ENCODE results near the gene NOB1. TPM values are rescaled to one million over a fixed set of nuclear protein-coding genes. Genes with fewer than 3 reads are reported as not detected.

Gene NOB1
- total and polyA plus RNA-seq, 2 experiments from 2014 or later = 41.4 to 56.6 TPM

DNA sequence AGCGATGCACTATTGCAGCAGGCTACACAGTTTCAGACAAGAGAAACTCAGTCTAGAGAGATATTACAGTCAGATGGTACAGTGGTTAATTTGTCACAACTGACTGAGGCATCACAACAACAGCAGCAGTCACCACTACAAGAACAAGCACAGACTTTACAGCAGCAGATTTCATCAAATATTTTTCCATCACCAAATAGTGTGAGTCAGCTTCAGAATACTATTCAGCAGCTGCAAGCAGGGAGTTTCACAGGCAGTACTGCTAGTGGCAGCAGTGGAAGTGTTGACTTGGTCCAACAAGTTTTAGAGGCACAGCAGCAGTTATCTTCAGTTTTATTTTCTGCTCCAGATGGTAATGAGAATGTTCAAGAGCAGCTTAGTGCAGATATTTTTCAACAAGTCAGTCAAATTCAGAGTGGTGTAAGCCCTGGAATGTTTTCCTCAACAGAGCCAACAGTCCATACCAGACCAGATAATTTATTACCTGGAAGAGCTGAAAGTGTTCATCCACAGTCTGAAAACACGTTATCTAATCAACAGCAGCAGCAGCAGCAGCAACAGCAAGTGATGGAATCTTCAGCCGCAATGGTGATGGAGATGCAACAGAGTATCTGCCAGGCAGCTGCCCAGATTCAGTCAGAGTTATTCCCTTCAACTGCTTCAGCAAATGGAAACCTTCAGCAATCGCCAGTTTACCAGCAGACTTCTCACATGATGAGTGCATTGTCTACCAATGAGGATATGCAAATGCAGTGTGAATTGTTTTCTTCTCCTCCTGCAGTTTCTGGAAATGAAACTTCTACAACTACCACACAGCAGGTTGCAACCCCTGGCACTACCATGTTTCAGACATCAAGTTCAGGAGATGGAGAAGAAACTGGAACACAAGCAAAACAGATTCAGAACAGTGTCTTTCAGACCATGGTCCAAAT is 62.5 kb downstream of the NOB1 start:
- no peaks in the 10 kb centered on the region for H3K4me1 Mint-ChIP-seq
- Histone ChIP-seq H3F3A (replicated peaks; ENCODE audit: low read depth) (no peaks in the 10 kb centered on the region), H3K79me2 (replicated peaks; ENCODE audit: insufficient read depth) (no peaks in the 10 kb centered on the region), H4K20me1 (replicated peaks; ENCODE audit: insufficient read depth) (no peaks in the 10 kb centered on the region), H3K4me2 (no peak overlapping the region), H3K4me3 (no peak overlapping the region), H3K27ac (ENCODE audit: low read depth) (no peak overlapping the region), H3K36me3 (ENCODE audit: insufficient read depth) (peaks cover 13% of the 10 kb centered on the region; the same call in 1 of the 2 replicates), H3K27me3 (ENCODE audit: insufficient read depth) (no peaks in the 10 kb centered on the region), H3K9me2 (ENCODE audit: insufficient read depth) (no peaks in the 10 kb centered on the region), H3K4me1 (ENCODE audit: insufficient read depth) (no peaks in the 10 kb centered on the region), H2AFZ (no peak overlapping the region)
- DNase-seq (ENCODE audit: low spot score) = no peak
- no peak overlapping the region for H3K27ac Mint-ChIP-seq
- ATAC-seq = no peak
- no peak overlapping the region for H3K4me3 Mint-ChIP-seq
- H3K27me3 Mint-ChIP-seq (ENCODE audit: insufficient read depth, low read depth, poor library complexity) = no peaks in the 10 kb centered on the region
- H3K9me3 Mint-ChIP-seq = no peaks in the 10 kb centered on the region
- TF ChIP-seq ZNF331 (CRISPR knock-in tag; IDR thresholded peaks at IDR 0.05; ENCODE audit: low read depth) (no peak), EZH2 (IDR thresholded peaks at IDR 0.05; ENCODE audit: low read depth, unreplicated experiment) (no peak), NANOG (IDR thresholded peaks at IDR 0.05; ENCODE audit: borderline replicate concordance) (no peak)
- peaks cover 34% of the 10 kb centered on the region for H3K36me3 Mint-ChIP-seq (ENCODE audit: low read depth)

Small RNA genes lying within 50 kb of the gene (small RNA-seq; reads per million reads assigned to genes)
- gene RF00091 (ENCODE audit: low replicate concordance) = not detected

Other genes starting within 250 kb of the NOB1 start
- gene NFAT5, start 189.0 kb downstream of the NOB1 start, total RNA-seq (2014; rRNA removed; shearing (Covaris generic)) = 27.0 and 31.9 TPM in 2 replicates
- gene NFAT5, start 189.0 kb downstream of the NOB1 start, polyA plus RNA-seq (2016; fragmentation: Nextera tagmentation; extraction: Ambion mirVana) = 10.6 and 12.6 TPM in 2 replicates
- 75.9 and 80.9 TPM in 2 replicates for gene NQO1, start 28.4 kb downstream of the NOB1 start, total RNA-seq (2014; rRNA removed; shearing (Covaris generic))
- gene NQO1, start 28.4 kb downstream of the NOB1 start, polyA plus RNA-seq (2016; fragmentation: Nextera tagmentation; extraction: Ambion mirVana) = 83.4 and 86.3 TPM in 2 replicates
- 29.2 and 35.5 TPM in 2 replicates for gene WWP2, start 7.4 kb upstream of the NOB1 start, total RNA-seq (2014; rRNA removed; shearing (Covaris generic))
- gene WWP2, start 7.4 kb upstream of the NOB1 start, polyA plus RNA-seq (2016; fragmentation: Nextera tagmentation; extraction: Ambion mirVana) = 11.6 and 12.3 TPM in 2 replicates
- 0.16 and 0.90 TPM in 2 replicates for gene CLEC18A, start 196.4 kb upstream of the NOB1 start, total RNA-seq (2014; rRNA removed; shearing (Covaris generic))
- 0.13 and 0.23 TPM in 2 replicates for gene CLEC18A, start 196.4 kb upstream of the NOB1 start, polyA plus RNA-seq (2016; fragmentation: Nextera tagmentation; extraction: Ambion mirVana)